ENCODE results near the gene ACTL7A.
"Not testable (repeated sequence)": the region's sequence is repeated elsewhere in the genome, so short reads cannot be mapped to it uniquely, and the experiment has no call there.

Gene ACTL7A

DNA sequence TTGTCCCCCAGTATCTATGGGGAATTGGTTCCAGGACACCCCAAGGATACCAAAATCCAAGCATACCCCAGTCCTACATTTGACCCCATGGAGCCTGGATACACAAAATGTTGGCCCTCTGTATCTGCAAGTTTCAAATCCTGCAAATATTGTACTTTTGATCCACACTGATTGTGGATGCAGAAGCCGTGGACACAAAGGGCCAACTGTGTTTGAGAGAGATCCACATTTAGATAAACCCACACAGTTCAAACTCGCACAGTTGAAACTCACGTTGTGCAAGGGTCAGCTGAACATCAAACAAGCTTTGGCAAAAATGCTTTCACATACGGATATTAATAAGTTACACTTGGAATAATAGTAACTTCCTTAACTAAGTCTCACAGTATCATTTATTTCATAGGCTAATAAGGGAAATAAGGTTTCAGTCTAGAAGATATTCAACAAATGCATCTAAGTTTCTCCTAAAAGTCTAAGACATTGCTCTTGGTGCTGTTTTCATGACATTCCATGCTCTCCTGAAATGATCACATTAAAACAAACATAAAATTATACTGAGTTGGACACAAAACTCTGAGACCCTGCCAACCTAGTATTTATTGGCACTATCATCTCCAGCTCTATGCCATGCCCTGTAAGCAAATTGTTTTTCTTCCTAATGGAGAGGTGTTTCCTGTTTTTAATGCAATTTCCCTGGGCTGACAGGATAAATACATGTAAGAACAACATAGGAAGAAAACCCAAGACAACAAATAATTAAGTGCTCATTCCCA, 32.3 kb downstream of the ACTL7A start:
- no peaks in the 10 kb centered on the region for H3K4me1 ChIP-seq (ENCODE audit: control insufficient read depth, insufficient read depth, low read length)
- no peaks in the 10 kb centered on the region; the same call in 1 of the 2 replicates for H3K27me3 ChIP-seq (ENCODE audit: control insufficient read depth, insufficient read depth, low read length)
- H3K9me3 ChIP-seq (ENCODE audit: control insufficient read depth, insufficient read depth, low read length): no peaks in the 10 kb centered on the region
- H3K36me3 ChIP-seq (ENCODE audit: control insufficient read depth, insufficient read depth, low read length): peaks cover 24% of the 10 kb centered on the region
- DNase-seq (ENCODE audit: low read depth, low spot score): no peak
- WGBS (ENCODE audit: insufficient coverage, insufficient read length): no CpG with 5 or more reads among the region's 4 CpGs
- no peak overlapping the region for H3K4me3 ChIP-seq (ENCODE audit: low read length)
- H3K27ac ChIP-seq (ENCODE audit: low read length): no peak overlapping the region

DNA sequence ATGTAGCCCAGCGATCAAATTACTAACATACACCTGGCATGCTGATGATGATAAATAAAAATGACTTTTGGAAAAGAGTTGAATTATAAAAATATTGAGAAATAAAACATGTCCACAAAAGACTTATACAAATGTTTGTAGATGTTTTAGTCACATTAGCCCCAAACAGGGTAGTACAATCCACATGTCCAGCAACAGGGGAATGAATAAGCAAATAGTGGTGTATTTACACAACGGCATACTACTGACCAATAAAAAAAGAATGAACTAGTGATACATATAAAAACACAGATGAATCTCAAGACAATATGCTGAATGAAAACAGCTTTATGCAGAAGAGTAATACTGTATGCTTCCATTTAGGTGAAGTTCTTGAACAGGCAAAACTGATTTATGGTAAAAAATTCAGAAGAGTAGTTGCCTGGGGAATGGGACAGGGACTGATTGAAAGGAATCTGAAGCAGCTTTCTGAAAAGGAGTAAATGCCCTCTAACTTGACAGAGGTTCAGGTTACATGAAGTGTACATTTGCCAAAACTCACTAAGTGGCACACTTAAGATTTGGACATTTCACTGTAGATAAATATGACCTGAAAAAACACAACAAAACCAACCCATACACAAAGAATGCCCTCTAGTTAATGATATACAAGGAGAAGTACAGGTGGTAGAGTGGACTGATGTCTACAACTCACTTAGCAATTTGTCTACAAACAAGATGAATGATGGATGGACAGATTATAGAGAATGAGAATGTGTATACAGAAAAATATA, 35.4 kb downstream of the ACTL7A start:
- no CpG with 5 or more reads among the region's 2 CpGs for WGBS (ENCODE audit: insufficient coverage, insufficient read length)
- no peak overlapping the region for H3K27ac ChIP-seq (ENCODE audit: low read length)
- H3K27me3 ChIP-seq (ENCODE audit: control insufficient read depth, insufficient read depth, low read length): no peaks in the 10 kb centered on the region
- DNase-seq (ENCODE audit: low read depth, low spot score): no peak
- H3K4me1 ChIP-seq (ENCODE audit: control insufficient read depth, insufficient read depth, low read length): no peaks in the 10 kb centered on the region
- H3K9me3 ChIP-seq (ENCODE audit: control insufficient read depth, insufficient read depth, low read length): no peaks in the 10 kb centered on the region
- peaks cover 22% of the 10 kb centered on the region; the same call in 1 of the 2 replicates for H3K36me3 ChIP-seq (ENCODE audit: control insufficient read depth, insufficient read depth, low read length)
- no peak overlapping the region for H3K4me3 ChIP-seq (ENCODE audit: low read length)

DNA sequence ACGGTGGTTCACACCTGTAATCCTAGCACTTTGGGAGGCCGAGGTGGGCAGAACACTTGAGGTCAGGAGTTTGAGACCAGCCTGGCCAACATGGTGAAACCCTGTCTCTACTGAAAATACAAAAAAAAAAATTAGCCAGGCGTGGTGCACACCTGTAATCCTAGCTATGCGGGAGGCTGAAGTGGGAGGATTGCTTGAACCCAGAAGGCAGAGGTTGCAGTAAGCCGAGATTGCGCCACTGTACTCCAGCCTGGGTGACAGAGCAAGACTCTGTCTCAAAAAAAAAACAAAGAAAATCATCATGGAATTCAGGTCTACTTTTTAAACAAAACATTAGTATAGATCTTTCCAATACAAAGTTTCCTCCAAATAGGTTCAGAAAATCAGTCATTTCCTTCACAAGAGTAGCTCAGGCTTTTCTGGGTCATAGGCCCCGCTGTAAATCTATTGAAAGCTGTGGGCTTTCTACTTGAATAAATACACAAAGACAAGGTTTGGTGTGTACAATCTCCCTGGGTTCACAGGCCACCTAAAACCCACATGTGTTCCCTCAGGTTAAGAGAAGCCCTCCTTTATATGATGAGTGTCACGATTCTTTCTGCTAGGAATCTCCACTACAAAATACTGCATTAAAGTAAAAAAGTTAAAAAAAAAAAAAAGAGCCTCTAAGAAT, 37.1 kb downstream of the ACTL7A start:
- H3K27ac ChIP-seq (ENCODE audit: low read length); H3K4me1 ChIP-seq (ENCODE audit: control insufficient read depth, insufficient read depth, low read length); DNase-seq (ENCODE audit: low read depth, low spot score); H3K4me3 ChIP-seq (ENCODE audit: low read length); H3K27me3 ChIP-seq (ENCODE audit: control insufficient read depth, insufficient read depth, low read length); H3K9me3 ChIP-seq (ENCODE audit: control insufficient read depth, insufficient read depth, low read length): not testable (repeated sequence)
- peaks cover 18% of the 10 kb centered on the region; the same call in 1 of the 2 replicates for H3K36me3 ChIP-seq (ENCODE audit: control insufficient read depth, insufficient read depth, low read length)
- WGBS (ENCODE audit: insufficient coverage, insufficient read length): no CpG with 5 or more reads among the region's 8 CpGs

DNA sequence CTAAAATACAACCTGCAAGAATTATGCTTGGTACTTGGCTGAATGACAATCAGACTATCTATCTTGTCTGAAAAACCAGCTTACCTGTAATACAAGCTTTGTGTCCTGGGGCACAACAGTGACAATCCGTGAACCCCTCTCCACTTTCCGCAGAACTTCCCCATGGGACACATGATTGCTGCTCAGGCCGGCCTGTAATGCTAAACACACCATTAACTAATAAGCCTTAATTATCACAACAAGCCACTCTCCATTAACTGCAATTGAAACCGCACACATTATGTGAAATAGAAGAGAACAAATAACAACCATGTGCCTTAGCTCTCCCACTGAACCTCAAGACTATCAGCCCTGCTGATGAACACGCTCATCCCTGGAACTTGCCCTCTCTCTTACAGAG, 38.1 kb downstream of the ACTL7A start:
- Histone ChIP-seq H3K27ac (ENCODE audit: low read length) (no peak overlapping the region), H3K4me1 (ENCODE audit: control insufficient read depth, insufficient read depth, low read length) (no peaks in the 10 kb centered on the region), H3K36me3 (ENCODE audit: control insufficient read depth, insufficient read depth, low read length) (peaks cover 15% of the 10 kb centered on the region; the same call in 1 of the 2 replicates), H3K9me3 (ENCODE audit: control insufficient read depth, insufficient read depth, low read length) (no peaks in the 10 kb centered on the region), H3K27me3 (ENCODE audit: control insufficient read depth, insufficient read depth, low read length) (no peaks in the 10 kb centered on the region), H3K4me3 (ENCODE audit: low read length) (no peak overlapping the region)
- no peak for DNase-seq (ENCODE audit: low read depth, low spot score)
- no CpG with 5 or more reads among the region's 5 CpGs for WGBS (ENCODE audit: insufficient coverage, insufficient read length)

DNA sequence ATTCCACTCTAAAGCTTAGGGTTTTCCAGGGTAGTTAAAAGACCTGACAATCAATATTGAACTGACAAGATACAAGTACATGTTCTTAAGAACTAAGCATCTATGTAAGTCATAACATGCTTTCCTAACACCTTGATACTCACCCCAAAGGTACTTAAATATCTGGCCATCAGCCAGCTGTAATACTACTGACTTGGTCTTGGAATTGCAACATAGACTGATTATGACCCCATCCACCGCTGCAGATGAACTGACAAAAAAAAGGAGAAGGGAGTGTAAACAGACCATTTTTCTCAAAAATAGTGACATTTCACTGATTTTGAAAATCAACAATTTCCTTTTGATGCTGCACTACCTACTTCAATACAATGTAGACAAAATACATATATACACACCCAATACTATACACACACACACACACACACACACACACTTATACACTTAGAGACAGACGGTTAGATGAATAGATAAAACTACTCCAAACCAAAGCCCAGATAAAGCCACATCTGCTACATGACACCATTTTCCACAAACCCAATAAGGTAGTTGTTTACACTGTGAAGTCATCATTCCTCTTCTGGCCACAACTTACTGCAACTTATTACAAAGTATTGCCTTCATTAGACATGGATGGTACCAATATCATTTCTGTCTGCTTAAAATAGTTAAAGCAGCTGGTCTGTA, 41.5 kb downstream of the ACTL7A start:
- WGBS (ENCODE audit: insufficient coverage, insufficient read length): no CpG with 5 or more reads among the region's 2 CpGs
- no peaks in the 10 kb centered on the region for H3K4me1 ChIP-seq (ENCODE audit: control insufficient read depth, insufficient read depth, low read length)
- no peak overlapping the region for H3K4me3 ChIP-seq (ENCODE audit: low read length)
- no peak overlapping the region for H3K27ac ChIP-seq (ENCODE audit: low read length)
- no peak for DNase-seq (ENCODE audit: low read depth, low spot score)
- H3K9me3 ChIP-seq (ENCODE audit: control insufficient read depth, insufficient read depth, low read length): no peaks in the 10 kb centered on the region
- peaks cover 12% of the 10 kb centered on the region; the same call in 1 of the 2 replicates for H3K36me3 ChIP-seq (ENCODE audit: control insufficient read depth, insufficient read depth, low read length)
- no peaks in the 10 kb centered on the region for H3K27me3 ChIP-seq (ENCODE audit: control insufficient read depth, insufficient read depth, low read length)

DNA sequence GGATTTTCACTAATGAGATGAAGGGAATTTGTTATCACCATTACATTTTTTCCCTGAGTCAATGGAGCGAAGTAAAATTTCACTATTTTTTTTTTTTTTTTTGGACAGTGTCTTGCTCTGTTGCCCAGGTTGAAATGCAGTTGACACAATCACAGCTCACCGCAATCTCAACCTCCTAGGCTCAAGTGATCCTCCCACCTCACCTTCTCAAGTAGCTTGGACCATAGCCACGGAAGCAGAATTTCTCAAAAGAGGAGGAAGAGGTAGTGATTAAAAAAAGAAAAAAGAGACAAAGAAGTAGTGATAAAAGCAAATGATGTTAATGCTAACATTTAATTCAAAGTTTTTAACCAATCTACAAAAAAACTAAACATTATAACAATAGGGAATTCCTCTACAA, 42.1 kb downstream of the ACTL7A start:
- peaks cover 12% of the 10 kb centered on the region; the same call in 1 of the 2 replicates for H3K36me3 ChIP-seq (ENCODE audit: control insufficient read depth, insufficient read depth, low read length)
- no CpG with 5 or more reads among the region's 3 CpGs for WGBS (ENCODE audit: insufficient coverage, insufficient read length)

DNA sequence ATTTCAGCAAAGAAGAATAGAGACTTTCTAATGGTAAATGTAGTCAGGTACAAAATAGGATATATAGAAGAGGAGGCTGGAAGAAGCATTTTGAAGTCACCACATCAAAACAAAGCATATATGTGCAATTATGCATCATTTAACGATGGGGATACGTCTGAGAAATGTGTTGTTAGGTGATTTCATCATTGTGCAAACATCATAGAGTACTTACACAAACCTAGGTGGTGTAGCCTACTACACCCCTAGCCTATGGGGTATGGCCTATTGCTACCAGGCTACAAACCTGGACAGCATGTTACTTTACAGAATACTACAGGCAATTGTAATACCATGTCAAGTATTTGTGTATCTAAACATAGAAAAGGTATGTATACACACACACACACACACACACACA, 43.4 kb downstream of the ACTL7A start:
- Histone ChIP-seq H3K27me3 (ENCODE audit: control insufficient read depth, insufficient read depth, low read length) (no peaks in the 10 kb centered on the region), H3K9me3 (ENCODE audit: control insufficient read depth, insufficient read depth, low read length) (no peaks in the 10 kb centered on the region), H3K4me1 (ENCODE audit: control insufficient read depth, insufficient read depth, low read length) (no peaks in the 10 kb centered on the region), H3K27ac (ENCODE audit: low read length) (no peak overlapping the region), H3K36me3 (ENCODE audit: control insufficient read depth, insufficient read depth, low read length) (peaks cover 10% of the 10 kb centered on the region; the same call in 1 of the 2 replicates), H3K4me3 (ENCODE audit: low read length) (no peak overlapping the region)
- WGBS (ENCODE audit: insufficient coverage, insufficient read length): no CpG with 5 or more reads among the region's 2 CpGs
- no peak for DNase-seq (ENCODE audit: low read depth, low spot score)

More for the DNA sequence above, 42.1 kb downstream of the ACTL7A start:
- H3K27me3 ChIP-seq (ENCODE audit: control insufficient read depth, insufficient read depth, low read length): no peaks in the 10 kb centered on the region
- H3K4me1 ChIP-seq (ENCODE audit: control insufficient read depth, insufficient read depth, low read length): no peaks in the 10 kb centered on the region
- no peak for DNase-seq (ENCODE audit: low read depth, low spot score)
- H3K27ac ChIP-seq (ENCODE audit: low read length): no peak overlapping the region
- H3K9me3 ChIP-seq (ENCODE audit: control insufficient read depth, insufficient read depth, low read length): no peaks in the 10 kb centered on the region
- no peak overlapping the region for H3K4me3 ChIP-seq (ENCODE audit: low read length)

DNA sequence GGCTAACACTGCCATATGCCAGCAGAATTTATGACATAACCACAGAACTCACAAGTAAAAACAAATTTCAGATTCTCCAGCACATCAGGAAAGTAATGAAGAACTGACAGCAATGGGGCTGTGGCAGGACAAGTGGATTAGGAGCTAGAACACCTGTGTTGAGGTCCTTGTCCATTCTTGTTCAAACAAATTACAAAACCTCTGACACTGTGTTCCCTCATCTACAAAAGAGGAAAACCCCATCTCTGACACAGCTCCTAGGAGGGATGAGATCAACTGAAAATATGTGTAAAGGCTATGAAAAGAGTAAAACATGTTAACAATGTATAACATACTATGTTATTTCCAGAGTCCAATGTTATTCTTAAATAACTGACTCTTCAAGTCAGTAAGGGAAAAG, 48.3 kb downstream of the ACTL7A start:
- DNase-seq (ENCODE audit: low read depth, low spot score): no peak
- Histone ChIP-seq H3K27ac (ENCODE audit: low read length) (no peak overlapping the region), H3K4me1 (ENCODE audit: control insufficient read depth, insufficient read depth, low read length) (no peaks in the 10 kb centered on the region), H3K36me3 (ENCODE audit: control insufficient read depth, insufficient read depth, low read length) (peaks cover 14% of the 10 kb centered on the region; the same call in 1 of the 2 replicates), H3K27me3 (ENCODE audit: control insufficient read depth, insufficient read depth, low read length) (no peaks in the 10 kb centered on the region), H3K9me3 (ENCODE audit: control insufficient read depth, insufficient read depth, low read length) (no peaks in the 10 kb centered on the region), H3K4me3 (ENCODE audit: low read length) (no peak overlapping the region)

DNA sequence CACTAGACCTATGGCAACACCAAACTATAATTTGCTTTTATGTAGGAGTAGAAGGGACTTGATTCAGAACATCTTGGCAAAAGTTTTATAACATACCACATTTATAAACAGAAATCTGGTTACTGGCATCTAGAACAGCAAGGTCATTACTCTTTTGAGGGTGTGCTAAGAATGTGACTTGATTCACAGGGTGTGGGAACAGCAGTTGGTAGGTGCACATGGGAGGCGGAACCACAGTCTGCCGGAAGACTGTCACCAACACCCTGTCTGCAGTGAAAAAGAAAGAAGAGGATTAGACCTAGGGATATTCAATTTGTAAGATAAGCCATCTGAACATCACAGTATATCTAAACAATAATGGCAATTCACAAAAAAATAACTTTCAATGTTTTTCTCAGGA, 48.8 kb downstream of the ACTL7A start:
- H3K4me3 ChIP-seq (ENCODE audit: low read length): no peak overlapping the region
- no peak overlapping the region for H3K27ac ChIP-seq (ENCODE audit: low read length)
- no peaks in the 10 kb centered on the region for H3K9me3 ChIP-seq (ENCODE audit: control insufficient read depth, insufficient read depth, low read length)
- no peaks in the 10 kb centered on the region for H3K4me1 ChIP-seq (ENCODE audit: control insufficient read depth, insufficient read depth, low read length)
- no peak for DNase-seq (ENCODE audit: low read depth, low spot score)
- H3K27me3 ChIP-seq (ENCODE audit: control insufficient read depth, insufficient read depth, low read length): no peaks in the 10 kb centered on the region
- peaks cover 14% of the 10 kb centered on the region; the same call in 1 of the 2 replicates for H3K36me3 ChIP-seq (ENCODE audit: control insufficient read depth, insufficient read depth, low read length)
- WGBS (ENCODE audit: insufficient coverage, insufficient read length): no CpG with 5 or more reads among the region's 2 CpGs

DNA sequence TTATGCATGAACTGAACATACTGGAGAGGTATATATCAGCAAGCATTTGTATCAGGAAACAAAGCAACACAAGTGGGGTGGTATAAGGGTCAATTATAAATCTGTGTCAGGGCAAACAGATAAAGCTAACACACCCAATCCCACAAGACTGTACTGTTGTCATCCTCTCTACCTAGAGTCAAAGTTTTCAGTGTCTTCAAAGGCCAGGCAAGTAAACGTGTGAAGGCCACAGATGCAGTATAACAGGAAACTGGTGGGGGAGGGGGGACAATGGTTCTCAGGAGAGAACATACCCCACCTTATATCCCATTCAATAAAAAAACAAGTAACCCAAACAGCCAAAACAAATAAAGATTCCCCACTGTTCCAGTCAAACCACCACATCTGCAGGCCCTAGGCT, 49.8 kb downstream of the ACTL7A start:
- Histone ChIP-seq H3K27ac (ENCODE audit: low read length) (no peak overlapping the region), H3K4me3 (ENCODE audit: low read length) (no peak overlapping the region), H3K27me3 (ENCODE audit: control insufficient read depth, insufficient read depth, low read length) (no peaks in the 10 kb centered on the region), H3K36me3 (ENCODE audit: control insufficient read depth, insufficient read depth, low read length) (peaks cover 9% of the 10 kb centered on the region; the same call in 1 of the 2 replicates), H3K4me1 (ENCODE audit: control insufficient read depth, insufficient read depth, low read length) (no peaks in the 10 kb centered on the region), H3K9me3 (ENCODE audit: control insufficient read depth, insufficient read depth, low read length) (no peaks in the 10 kb centered on the region)
- DNase-seq (ENCODE audit: low read depth, low spot score): no peak
- WGBS (ENCODE audit: insufficient coverage, insufficient read length): no CpG with 5 or more reads among the region's 1 CpG

Data from iPS DF 6.9 (cell line).